Measurements from ENCODE around the gene SLC23A2.

GRCh38 chr20:4973330-4974097 is 27.8 kb downstream of the SLC23A2 start:
- TF ChIP-seq POLR2A (IDR thresholded peaks at IDR 0.05), result no peak
- TF ChIP-seq, protein P1, sequence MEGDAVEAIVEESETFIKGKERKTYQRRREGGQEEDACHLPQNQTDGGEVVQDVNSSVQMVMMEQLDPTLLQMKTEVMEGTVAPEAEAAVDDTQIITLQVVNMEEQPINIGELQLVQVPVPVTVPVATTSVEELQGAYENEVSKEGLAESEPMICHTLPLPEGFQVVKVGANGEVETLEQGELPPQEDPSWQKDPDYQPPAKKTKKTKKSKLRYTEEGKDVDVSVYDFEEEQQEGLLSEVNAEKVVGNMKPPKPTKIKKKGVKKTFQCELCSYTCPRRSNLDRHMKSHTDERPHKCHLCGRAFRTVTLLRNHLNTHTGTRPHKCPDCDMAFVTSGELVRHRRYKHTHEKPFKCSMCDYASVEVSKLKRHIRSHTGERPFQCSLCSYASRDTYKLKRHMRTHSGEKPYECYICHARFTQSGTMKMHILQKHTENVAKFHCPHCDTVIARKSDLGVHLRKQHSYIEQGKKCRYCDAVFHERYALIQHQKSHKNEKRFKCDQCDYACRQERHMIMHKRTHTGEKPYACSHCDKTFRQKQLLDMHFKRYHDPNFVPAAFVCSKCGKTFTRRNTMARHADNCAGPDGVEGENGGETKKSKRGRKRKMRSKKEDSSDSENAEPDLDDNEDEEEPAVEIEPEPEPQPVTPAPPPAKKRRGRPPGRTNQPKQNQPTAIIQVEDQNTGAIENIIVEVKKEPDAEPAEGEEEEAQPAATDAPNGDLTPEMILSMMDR (IDR thresholded peaks at IDR 0.05), result no peak
- peak in 1 of 4 donors; percentile 10 for TF ChIP-seq POLR2AphosphoS5 (IDR thresholded peaks at IDR 0.05)
- TF ChIP-seq EP300 (IDR thresholded peaks at IDR 0.05), result no peak

Data from sigmoid colon (tissue), 4 donors.